K562 (cell line): Measurements from ENCODE around the gene DOK7. TPM values are rescaled to one million over a fixed set of nuclear protein-coding genes. Genes with fewer than 3 reads are reported as not detected.

Source experiments
- REST ChIP-seq, 2 experiments: fragments of 450-650 bp; formaldehyde crosslinking in 1 of 2; IDR thresholded peaks; 2 replicates each; pipeline versions ENCODE4 v1.4.0 to v1.6.1; 2014 to 2020; ENCODE audit warnings: mild to moderate bottlenecking in 2 of 2, borderline replicate concordance in 1 of 2, low read depth in 1 of 2
- SMC3 ChIP-seq: conservative IDR thresholded peaks from 2 replicates; pipeline ENCODE4 v1.6.1; 2011; ENCODE audit warnings: low read depth, low read length, improper control_type of control experiment; ENCODE audit not compliant: insufficient read depth
- ZNF140 ChIP-seq: fragments of 250-450 bp; sonication (Bioruptor Pico); IDR thresholded peaks from 2 replicates; pipeline ENCODE4 v1.8.0; 2021; ENCODE audit warnings: moderate library complexity, mild to moderate bottlenecking, inconsistent platforms
- ZNF707 ChIP-seq: fragments of 250-450 bp; sonication (Bioruptor Pico); conservative IDR thresholded peaks from 2 replicates; pipeline ENCODE4 v1.8.0; 2022; ENCODE audit warnings: inconsistent platforms, mild to moderate bottlenecking, moderate library complexity
- polyA plus RNA-seq, 8 experiments: library from polyadenylated mRNA; depleted of rRNA in 4 of 8; stranded (reverse) in 5 of 8; unstranded in 3 of 8; fragments of >200 nt; fragmentation: Nextera tagmentation in 2 of 8; fragmentation: Illumina TruSeq in 1 of 8; extraction: Ambion mirVana in 2 of 8; extraction: Trizol in 1 of 8; gene quantifications; 2 replicates each; pipeline versions ENCODE4 v1.2.1 to v1.2.3, GENCODE V29; 2011 to 2014; ENCODE audit warnings: inconsistent platforms in 1 of 8, missing spikeins in 1 of 8
- total RNA-seq, 7 experiments: library from RNA; depleted of rRNA in 6 of 7; stranded (reverse); fragments of >200 nt in 6 of 7; fragmentation: Illumina TruSeq in 2 of 7; extraction: Trizol in 2 of 7; gene quantifications; 2 replicates each; pipeline versions ENCODE4 v1.2.1 to v1.2.3, GENCODE V29; 2011 to 2021; ENCODE audit warnings: low replicate concordance in 1 of 7
- TF ChIP-seq, protein P1 (sequence below): fragments of 450-650 bp; IDR thresholded peaks from 2 replicates; pipeline ENCODE4 v1.6.1; 2016; ENCODE audit warnings: mild to moderate bottlenecking, moderate library complexity

Gene DOK7
- total and polyA plus RNA-seq, 9 of the 15 experiments (the other 6 are each of a cell fraction or from before 2014, with no cell fraction given) = not detected

- TF ChIP-seq, protein P1, sequence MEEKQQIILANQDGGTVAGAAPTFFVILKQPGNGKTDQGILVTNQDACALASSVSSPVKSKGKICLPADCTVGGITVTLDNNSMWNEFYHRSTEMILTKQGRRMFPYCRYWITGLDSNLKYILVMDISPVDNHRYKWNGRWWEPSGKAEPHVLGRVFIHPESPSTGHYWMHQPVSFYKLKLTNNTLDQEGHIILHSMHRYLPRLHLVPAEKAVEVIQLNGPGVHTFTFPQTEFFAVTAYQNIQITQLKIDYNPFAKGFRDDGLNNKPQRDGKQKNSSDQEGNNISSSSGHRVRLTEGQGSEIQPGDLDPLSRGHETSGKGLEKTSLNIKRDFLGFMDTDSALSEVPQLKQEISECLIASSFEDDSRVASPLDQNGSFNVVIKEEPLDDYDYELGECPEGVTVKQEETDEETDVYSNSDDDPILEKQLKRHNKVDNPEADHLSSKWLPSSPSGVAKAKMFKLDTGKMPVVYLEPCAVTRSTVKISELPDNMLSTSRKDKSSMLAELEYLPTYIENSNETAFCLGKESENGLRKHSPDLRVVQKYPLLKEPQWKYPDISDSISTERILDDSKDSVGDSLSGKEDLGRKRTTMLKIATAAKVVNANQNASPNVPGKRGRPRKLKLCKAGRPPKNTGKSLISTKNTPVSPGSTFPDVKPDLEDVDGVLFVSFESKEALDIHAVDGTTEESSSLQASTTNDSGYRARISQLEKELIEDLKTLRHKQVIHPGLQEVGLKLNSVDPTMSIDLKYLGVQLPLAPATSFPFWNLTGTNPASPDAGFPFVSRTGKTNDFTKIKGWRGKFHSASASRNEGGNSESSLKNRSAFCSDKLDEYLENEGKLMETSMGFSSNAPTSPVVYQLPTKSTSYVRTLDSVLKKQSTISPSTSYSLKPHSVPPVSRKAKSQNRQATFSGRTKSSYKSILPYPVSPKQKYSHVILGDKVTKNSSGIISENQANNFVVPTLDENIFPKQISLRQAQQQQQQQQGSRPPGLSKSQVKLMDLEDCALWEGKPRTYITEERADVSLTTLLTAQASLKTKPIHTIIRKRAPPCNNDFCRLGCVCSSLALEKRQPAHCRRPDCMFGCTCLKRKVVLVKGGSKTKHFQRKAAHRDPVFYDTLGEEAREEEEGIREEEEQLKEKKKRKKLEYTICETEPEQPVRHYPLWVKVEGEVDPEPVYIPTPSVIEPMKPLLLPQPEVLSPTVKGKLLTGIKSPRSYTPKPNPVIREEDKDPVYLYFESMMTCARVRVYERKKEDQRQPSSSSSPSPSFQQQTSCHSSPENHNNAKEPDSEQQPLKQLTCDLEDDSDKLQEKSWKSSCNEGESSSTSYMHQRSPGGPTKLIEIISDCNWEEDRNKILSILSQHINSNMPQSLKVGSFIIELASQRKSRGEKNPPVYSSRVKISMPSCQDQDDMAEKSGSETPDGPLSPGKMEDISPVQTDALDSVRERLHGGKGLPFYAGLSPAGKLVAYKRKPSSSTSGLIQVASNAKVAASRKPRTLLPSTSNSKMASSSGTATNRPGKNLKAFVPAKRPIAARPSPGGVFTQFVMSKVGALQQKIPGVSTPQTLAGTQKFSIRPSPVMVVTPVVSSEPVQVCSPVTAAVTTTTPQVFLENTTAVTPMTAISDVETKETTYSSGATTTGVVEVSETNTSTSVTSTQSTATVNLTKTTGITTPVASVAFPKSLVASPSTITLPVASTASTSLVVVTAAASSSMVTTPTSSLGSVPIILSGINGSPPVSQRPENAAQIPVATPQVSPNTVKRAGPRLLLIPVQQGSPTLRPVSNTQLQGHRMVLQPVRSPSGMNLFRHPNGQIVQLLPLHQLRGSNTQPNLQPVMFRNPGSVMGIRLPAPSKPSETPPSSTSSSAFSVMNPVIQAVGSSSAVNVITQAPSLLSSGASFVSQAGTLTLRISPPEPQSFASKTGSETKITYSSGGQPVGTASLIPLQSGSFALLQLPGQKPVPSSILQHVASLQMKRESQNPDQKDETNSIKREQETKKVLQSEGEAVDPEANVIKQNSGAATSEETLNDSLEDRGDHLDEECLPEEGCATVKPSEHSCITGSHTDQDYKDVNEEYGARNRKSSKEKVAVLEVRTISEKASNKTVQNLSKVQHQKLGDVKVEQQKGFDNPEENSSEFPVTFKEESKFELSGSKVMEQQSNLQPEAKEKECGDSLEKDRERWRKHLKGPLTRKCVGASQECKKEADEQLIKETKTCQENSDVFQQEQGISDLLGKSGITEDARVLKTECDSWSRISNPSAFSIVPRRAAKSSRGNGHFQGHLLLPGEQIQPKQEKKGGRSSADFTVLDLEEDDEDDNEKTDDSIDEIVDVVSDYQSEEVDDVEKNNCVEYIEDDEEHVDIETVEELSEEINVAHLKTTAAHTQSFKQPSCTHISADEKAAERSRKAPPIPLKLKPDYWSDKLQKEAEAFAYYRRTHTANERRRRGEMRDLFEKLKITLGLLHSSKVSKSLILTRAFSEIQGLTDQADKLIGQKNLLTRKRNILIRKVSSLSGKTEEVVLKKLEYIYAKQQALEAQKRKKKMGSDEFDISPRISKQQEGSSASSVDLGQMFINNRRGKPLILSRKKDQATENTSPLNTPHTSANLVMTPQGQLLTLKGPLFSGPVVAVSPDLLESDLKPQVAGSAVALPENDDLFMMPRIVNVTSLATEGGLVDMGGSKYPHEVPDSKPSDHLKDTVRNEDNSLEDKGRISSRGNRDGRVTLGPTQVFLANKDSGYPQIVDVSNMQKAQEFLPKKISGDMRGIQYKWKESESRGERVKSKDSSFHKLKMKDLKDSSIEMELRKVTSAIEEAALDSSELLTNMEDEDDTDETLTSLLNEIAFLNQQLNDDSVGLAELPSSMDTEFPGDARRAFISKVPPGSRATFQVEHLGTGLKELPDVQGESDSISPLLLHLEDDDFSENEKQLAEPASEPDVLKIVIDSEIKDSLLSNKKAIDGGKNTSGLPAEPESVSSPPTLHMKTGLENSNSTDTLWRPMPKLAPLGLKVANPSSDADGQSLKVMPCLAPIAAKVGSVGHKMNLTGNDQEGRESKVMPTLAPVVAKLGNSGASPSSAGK = no peak
- TF ChIP-seq REST (IDR thresholded peaks at IDR 0.05; ENCODE audit: borderline replicate concordance) (peak; percentile 28; the same call in 1 of the 2 replicates), REST (CRISPR knock-in tag; IDR thresholded peaks at IDR 0.05; ENCODE audit: low read depth) (no peak), ZNF140 (no peak), ZNF707 (CRISPR knock-in tag) (no peak), SMC3 (no peak)
Measured at GRCh38 chr4:3434881-3435685, 28.0 kb upstream of the DOK7 start (continued).
